ENCODE data around the gene DDX39B. TPM values are rescaled to one million over a fixed set of nuclear protein-coding genes. Genes with fewer than 3 reads are reported as not detected.

DDX39B gene
- total and polyA plus RNA-seq, 2 experiments from 2014 or later, result 210 to 287 TPM

DNA sequence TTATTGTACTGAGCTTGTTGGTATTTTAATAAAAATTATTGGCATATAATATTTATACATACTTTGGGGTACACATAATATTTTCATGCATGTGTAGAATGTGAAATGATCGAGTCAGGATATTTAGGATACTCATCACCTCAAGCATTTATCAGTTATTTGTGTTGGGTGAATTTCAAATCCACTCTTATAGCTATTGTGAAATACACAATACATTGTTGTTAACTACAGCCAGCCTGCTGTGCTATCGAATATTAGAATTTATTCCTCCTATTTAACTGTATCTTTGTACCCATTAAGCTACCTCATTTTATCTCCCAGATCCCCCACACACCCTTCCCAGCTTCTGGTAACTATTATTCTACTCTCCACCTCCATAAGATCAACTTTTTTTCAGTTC, 58.4 kb downstream of the DDX39B start:
- no peak for DNase-seq (ENCODE audit: low spot score)
- Histone ChIP-seq H3K27ac (no peak overlapping the region), H3K4me3 (no peak overlapping the region), H3K4me1 (ENCODE audit: insufficient read depth) (no peaks in the 10 kb centered on the region), H3K9me3 (ENCODE audit: low read depth) (no peaks in the 10 kb centered on the region), H3K4me2 (no peak overlapping the region), H2AFZ (no peak overlapping the region), H4K20me1 (ENCODE audit: insufficient read depth, poor library complexity, severe bottlenecking) (no peaks in the 10 kb centered on the region), H3K79me2 (no peaks in the 10 kb centered on the region), H3K9me2 (replicated peaks; ENCODE audit: insufficient read depth) (no peaks in the 10 kb centered on the region), H3K36me3 (replicated peaks; ENCODE audit: insufficient read depth, low read depth) (no peaks in the 10 kb centered on the region), H3K27me3 (peaks cover 16% of the 10 kb centered on the region)
- TF ChIP-seq EZH2phosphoT487 (IDR thresholded peaks at IDR 0.05; ENCODE audit: low read depth, severe bottlenecking, unreplicated experiment) (no peak), EZH2 (IDR thresholded peaks at IDR 0.05; ENCODE audit: borderline replicate concordance) (no peak)
- TF ChIP-seq, protein P1, sequence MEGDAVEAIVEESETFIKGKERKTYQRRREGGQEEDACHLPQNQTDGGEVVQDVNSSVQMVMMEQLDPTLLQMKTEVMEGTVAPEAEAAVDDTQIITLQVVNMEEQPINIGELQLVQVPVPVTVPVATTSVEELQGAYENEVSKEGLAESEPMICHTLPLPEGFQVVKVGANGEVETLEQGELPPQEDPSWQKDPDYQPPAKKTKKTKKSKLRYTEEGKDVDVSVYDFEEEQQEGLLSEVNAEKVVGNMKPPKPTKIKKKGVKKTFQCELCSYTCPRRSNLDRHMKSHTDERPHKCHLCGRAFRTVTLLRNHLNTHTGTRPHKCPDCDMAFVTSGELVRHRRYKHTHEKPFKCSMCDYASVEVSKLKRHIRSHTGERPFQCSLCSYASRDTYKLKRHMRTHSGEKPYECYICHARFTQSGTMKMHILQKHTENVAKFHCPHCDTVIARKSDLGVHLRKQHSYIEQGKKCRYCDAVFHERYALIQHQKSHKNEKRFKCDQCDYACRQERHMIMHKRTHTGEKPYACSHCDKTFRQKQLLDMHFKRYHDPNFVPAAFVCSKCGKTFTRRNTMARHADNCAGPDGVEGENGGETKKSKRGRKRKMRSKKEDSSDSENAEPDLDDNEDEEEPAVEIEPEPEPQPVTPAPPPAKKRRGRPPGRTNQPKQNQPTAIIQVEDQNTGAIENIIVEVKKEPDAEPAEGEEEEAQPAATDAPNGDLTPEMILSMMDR (IDR thresholded peaks at IDR 0.05; ENCODE audit: poor library complexity), result no peak
- 76% methylated on average over 2 of the region's 2 CpGs for WGBS (ENCODE audit: low lambda C conversion rate, missing lambda C conversion rate)

DNA sequence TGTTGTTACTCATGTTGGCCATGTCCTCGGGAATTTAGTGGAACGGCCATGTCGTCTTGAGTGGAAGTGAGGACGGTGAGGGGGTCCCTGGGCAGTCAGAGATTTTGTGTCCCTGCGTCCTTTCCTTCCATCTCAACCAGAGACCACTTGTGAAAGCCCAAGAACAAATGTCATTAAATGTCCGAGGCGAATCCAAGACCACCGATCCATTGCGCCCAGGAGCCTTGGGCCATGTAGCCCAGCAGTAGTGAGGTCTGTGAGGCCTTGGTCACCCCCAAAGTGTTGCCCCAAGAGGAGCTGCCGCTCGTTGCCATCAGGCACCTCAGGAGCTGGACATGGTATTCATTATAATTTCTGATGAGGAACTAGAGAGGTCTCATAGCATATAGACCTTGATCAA, 61.2 kb downstream of the DDX39B start:
- WGBS (ENCODE audit: low lambda C conversion rate, missing lambda C conversion rate), result 87% methylated on average over 11 of the region's 11 CpGs
- Histone ChIP-seq H3K79me2 (no peaks in the 10 kb centered on the region), H3K27ac (no peak overlapping the region), H3K9me2 (replicated peaks; ENCODE audit: insufficient read depth) (no peaks in the 10 kb centered on the region), H3K27me3 (peaks cover 27% of the 10 kb centered on the region), H3K4me2 (no peak overlapping the region), H3K4me3 (no peak overlapping the region), H3K36me3 (replicated peaks; ENCODE audit: insufficient read depth, low read depth) (no peaks in the 10 kb centered on the region), H3K9me3 (ENCODE audit: low read depth) (no peaks in the 10 kb centered on the region), H4K20me1 (ENCODE audit: insufficient read depth, poor library complexity, severe bottlenecking) (no peaks in the 10 kb centered on the region), H2AFZ (no peak overlapping the region), H3K4me1 (ENCODE audit: insufficient read depth) (no peaks in the 10 kb centered on the region)
- TF ChIP-seq, protein P1 (IDR thresholded peaks at IDR 0.05; ENCODE audit: poor library complexity), result no peak
- TF ChIP-seq EZH2phosphoT487 (IDR thresholded peaks at IDR 0.05; ENCODE audit: low read depth, severe bottlenecking, unreplicated experiment) (no peak), EZH2 (IDR thresholded peaks at IDR 0.05; ENCODE audit: borderline replicate concordance) (no peak)
- DNase-seq (ENCODE audit: low spot score), result no peak

Small RNA genes within 50 kb of the gene (small RNA-seq; reads per million reads assigned to genes)
- gene AL663061.1 (not detected), gene RF00019 (not detected), gene SNORD117 (820 reads per million, percentile 99 among the genes with 10 or more reads in this experiment), gene SNORD84 (not detected)

Other genes with a start within 250 kb of the DDX39B start
- 46.9 and 52.2 TPM in 2 replicates for gene HLA-B, start 184.8 kb downstream of the DDX39B start, total RNA-seq
- 151 and 216 TPM in 2 replicates for gene HLA-B, start 184.8 kb downstream of the DDX39B start, polyA plus RNA-seq
- 32.6 and 36.0 TPM in 2 replicates for gene MICA, start 138.4 kb downstream of the DDX39B start, total RNA-seq
- 41.9 and 43.8 TPM in 2 replicates for gene MICA, start 138.4 kb downstream of the DDX39B start, polyA plus RNA-seq
- gene MICB, start 43.9 kb downstream of the DDX39B start, total RNA-seq, result 0.40 and 0.67 TPM in 2 replicates
- 0.11 and 0.44 TPM in 2 replicates for gene MICB, start 43.9 kb downstream of the DDX39B start, polyA plus RNA-seq
- 0.47 and 1.2 TPM in 2 replicates for gene MCCD1, start 13.0 kb downstream of the DDX39B start, total RNA-seq
- 1.3 and 2.0 TPM in 2 replicates for gene MCCD1, start 13.0 kb downstream of the DDX39B start, polyA plus RNA-seq
- gene ATP6V1G2, start 4.6 kb upstream of the DDX39B start, total RNA-seq, result 0.63 and 0.88 TPM in 2 replicates
- 0.73 TPM in 1 of 2 replicates, not detected in the other for gene ATP6V1G2, start 4.6 kb upstream of the DDX39B start, polyA plus RNA-seq
- gene NFKBIL1, start 5.6 kb upstream of the DDX39B start, total RNA-seq, result 22.7 and 28.9 TPM in 2 replicates
- 25.0 and 30.3 TPM in 2 replicates for gene NFKBIL1, start 5.6 kb upstream of the DDX39B start, polyA plus RNA-seq
- not detected in 2 replicates for gene LTA, start 30.3 kb upstream of the DDX39B start, total RNA-seq
- not detected in 2 replicates for gene LTA, start 30.3 kb upstream of the DDX39B start, polyA plus RNA-seq
- 0.63 TPM in 1 of 2 replicates, not detected in the other for gene TNF, start 33.6 kb upstream of the DDX39B start, total RNA-seq
- gene TNF, start 33.6 kb upstream of the DDX39B start, polyA plus RNA-seq, result 0.91 and 1.3 TPM in 2 replicates
- 2.4 and 4.0 TPM in 2 replicates for gene LTB, start 40.4 kb upstream of the DDX39B start, total RNA-seq
- gene LTB, start 40.4 kb upstream of the DDX39B start, polyA plus RNA-seq, result 6.0 and 10.6 TPM in 2 replicates
- not detected in 2 replicates for gene LST1, start 44.3 kb upstream of the DDX39B start, total RNA-seq
- 1.5 and 2.4 TPM in 2 replicates for gene LST1, start 44.3 kb upstream of the DDX39B start, polyA plus RNA-seq
- gene NCR3, start 51.0 kb upstream of the DDX39B start, total RNA-seq, result not detected in 2 replicates
- not detected in 2 replicates for gene NCR3, start 51.0 kb upstream of the DDX39B start, polyA plus RNA-seq
- 4.1 and 4.6 TPM in 2 replicates for gene AIF1, start 73.2 kb upstream of the DDX39B start, total RNA-seq
- gene AIF1, start 73.2 kb upstream of the DDX39B start, polyA plus RNA-seq, result 7.2 and 12.8 TPM in 2 replicates
- gene PRRC2A, start 78.7 kb upstream of the DDX39B start, total RNA-seq, result 29.8 and 50.2 TPM in 2 replicates
- 47.5 and 69.0 TPM in 2 replicates for gene PRRC2A, start 78.7 kb upstream of the DDX39B start, polyA plus RNA-seq
- 113 and 148 TPM in 2 replicates for gene BAG6, start 110.7 kb upstream of the DDX39B start, total RNA-seq
- 84.6 and 85.7 TPM in 2 replicates for gene BAG6, start 110.7 kb upstream of the DDX39B start, polyA plus RNA-seq
- 9.3 and 10.4 TPM in 2 replicates for gene APOM, start 113.9 kb upstream of the DDX39B start, total RNA-seq
- gene APOM, start 113.9 kb upstream of the DDX39B start, polyA plus RNA-seq, result 28.2 and 40.7 TPM in 2 replicates
- gene C6orf47, start 118.8 kb upstream of the DDX39B start, total RNA-seq, result 21.3 and 23.3 TPM in 2 replicates
- 19.8 and 25.4 TPM in 2 replicates for gene C6orf47, start 118.8 kb upstream of the DDX39B start, polyA plus RNA-seq
- gene GPANK1, start 123.0 kb upstream of the DDX39B start, total RNA-seq, result 11.5 and 18.1 TPM in 2 replicates
- 18.5 and 23.8 TPM in 2 replicates for gene GPANK1, start 123.0 kb upstream of the DDX39B start, polyA plus RNA-seq
- gene CSNK2B, start 124.1 kb upstream of the DDX39B start, total RNA-seq, result 155 and 185 TPM in 2 replicates
- gene CSNK2B, start 124.1 kb upstream of the DDX39B start, polyA plus RNA-seq, result 181 and 202 TPM in 2 replicates
- 2.2 and 5.3 TPM in 2 replicates for gene LY6G5B, start 128.0 kb upstream of the DDX39B start, total RNA-seq
- 14.9 and 18.9 TPM in 2 replicates for gene LY6G5B, start 128.0 kb upstream of the DDX39B start, polyA plus RNA-seq
- 0.32 TPM in 1 of 2 replicates, not detected in the other for gene LY6G5C, start 139.1 kb upstream of the DDX39B start, total RNA-seq
- 0.63 and 5.0 TPM in 2 replicates for gene LY6G5C, start 139.1 kb upstream of the DDX39B start, polyA plus RNA-seq
- gene ABHD16A, start 161.3 kb upstream of the DDX39B start, total RNA-seq, result 63.2 and 66.8 TPM in 2 replicates
- gene ABHD16A, start 161.3 kb upstream of the DDX39B start, polyA plus RNA-seq, result 81.3 and 94.7 TPM in 2 replicates
- gene LY6G6F, start 164.9 kb upstream of the DDX39B start, total RNA-seq, result not detected in 2 replicates
- gene LY6G6F, start 164.9 kb upstream of the DDX39B start, polyA plus RNA-seq, result not detected in 2 replicates
- gene LY6G6D, start 173.3 kb upstream of the DDX39B start, total RNA-seq, result 1.3 TPM in 1 of 2 replicates, not detected in the other
- gene LY6G6D, start 173.3 kb upstream of the DDX39B start, polyA plus RNA-seq, result 1.2 and 3.0 TPM in 2 replicates
- not detected in 2 replicates for gene LY6G6C, start 179.7 kb upstream of the DDX39B start, total RNA-seq
- 0.30 and 0.39 TPM in 2 replicates for gene LY6G6C, start 179.7 kb upstream of the DDX39B start, polyA plus RNA-seq
- gene MPIG6B, start 181.4 kb upstream of the DDX39B start, total RNA-seq, result not detected in 2 replicates
- gene MPIG6B, start 181.4 kb upstream of the DDX39B start, polyA plus RNA-seq, result 0.33 TPM in 1 of 2 replicates, not detected in the other
- 93.8 and 108 TPM in 2 replicates for gene DDAH2, start 187.3 kb upstream of the DDX39B start, total RNA-seq
- 137 and 157 TPM in 2 replicates for gene DDAH2, start 187.3 kb upstream of the DDX39B start, polyA plus RNA-seq
- gene CLIC1, start 194.5 kb upstream of the DDX39B start, total RNA-seq, result 454 and 463 TPM in 2 replicates
- gene CLIC1, start 194.5 kb upstream of the DDX39B start, polyA plus RNA-seq, result 555 and 599 TPM in 2 replicates
- gene MSH5, start 198.0 kb upstream of the DDX39B start, total RNA-seq, result 6.4 and 7.9 TPM in 2 replicates
- 4.9 and 8.5 TPM in 2 replicates for gene MSH5, start 198.0 kb upstream of the DDX39B start, polyA plus RNA-seq
- 1.4 and 4.1 TPM in 2 replicates for gene SAPCD1, start 220.7 kb upstream of the DDX39B start, total RNA-seq
- gene SAPCD1, start 220.7 kb upstream of the DDX39B start, polyA plus RNA-seq, result 1.8 and 2.0 TPM in 2 replicates
- 1.5 and 3.4 TPM in 2 replicates for gene VWA7, start 235.3 kb upstream of the DDX39B start, total RNA-seq
- 2.8 and 5.2 TPM in 2 replicates for gene VWA7, start 235.3 kb upstream of the DDX39B start, polyA plus RNA-seq

All from hepatocyte (in vitro differentiated cells).